ENCODE results near the gene CAMK2B.

Gene CAMK2B

GRCh38 chr7:44287488-44288380 lies 37.7 kb downstream of the CAMK2B start:
- no peak overlapping the region for H3K4me3 Mint-ChIP-seq
- no peaks in the 10 kb centered on the region for H3K9me3 Mint-ChIP-seq
- H3K27ac Mint-ChIP-seq = no peak overlapping the region
- H3K36me3 Mint-ChIP-seq = no peaks in the 10 kb centered on the region
- H3K27me3 Mint-ChIP-seq = peaks cover 3% of the 10 kb centered on the region
- no peaks in the 10 kb centered on the region for H3K4me1 Mint-ChIP-seq

GRCh38 chr7:44286618-44287487 lies 38.5 kb downstream of the CAMK2B start:
- Mint-ChIP-seq H3K4me1 (no peaks in the 10 kb centered on the region), H3K4me3 (no peak overlapping the region), H3K27ac (no peak overlapping the region), H3K9me3 (no peaks in the 10 kb centered on the region), H3K36me3 (no peaks in the 10 kb centered on the region), H3K27me3 (no peaks in the 10 kb centered on the region)

- H3K9me3 Mint-ChIP-seq = no peaks in the 10 kb centered on the region
- H3K36me3 Mint-ChIP-seq = no peaks in the 10 kb centered on the region
- no peak overlapping the region for H3K4me3 Mint-ChIP-seq
- H3K27ac Mint-ChIP-seq = no peak overlapping the region
- no peaks in the 10 kb centered on the region for H3K4me1 Mint-ChIP-seq
- no peaks in the 10 kb centered on the region for H3K27me3 Mint-ChIP-seq
Measured at GRCh38 chr7:44286182-44286617, 39.2 kb downstream of the CAMK2B start.

DNA sequence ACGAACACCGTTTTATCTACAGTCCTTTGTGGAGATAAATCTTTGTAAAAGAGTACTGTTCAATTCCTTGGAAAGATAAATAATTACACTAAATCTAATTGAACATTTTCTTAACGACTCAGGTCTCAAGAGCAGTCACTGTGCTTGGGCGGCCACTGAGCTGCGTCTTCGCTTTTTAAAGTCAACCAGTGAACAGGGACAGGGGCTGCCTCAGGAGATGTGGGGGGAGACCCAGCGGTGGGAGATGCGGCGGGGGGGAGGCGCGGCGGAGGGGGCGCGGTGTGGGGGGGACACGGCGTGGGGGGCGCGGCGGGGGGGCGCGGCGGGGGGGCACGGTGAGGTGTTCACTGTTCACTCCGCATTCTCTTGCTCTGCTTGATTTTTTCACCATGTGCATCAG lies 39.8 kb downstream of the CAMK2B start:
- Mint-ChIP-seq H3K36me3 (no peaks in the 10 kb centered on the region), H3K4me3 (no peak overlapping the region), H3K4me1 (no peaks in the 10 kb centered on the region), H3K27me3 (no peaks in the 10 kb centered on the region), H3K27ac (no peak overlapping the region), H3K9me3 (no peaks in the 10 kb centered on the region)

GRCh38 chr7:44284881-44285541 lies 40.4 kb downstream of the CAMK2B start:
- no peak overlapping the region for H3K27ac Mint-ChIP-seq
- no peaks in the 10 kb centered on the region for H3K9me3 Mint-ChIP-seq
- H3K4me1 Mint-ChIP-seq = no peaks in the 10 kb centered on the region
- H3K27me3 Mint-ChIP-seq = no peaks in the 10 kb centered on the region
- H3K4me3 Mint-ChIP-seq = no peak overlapping the region
- no peaks in the 10 kb centered on the region for H3K36me3 Mint-ChIP-seq

DNA sequence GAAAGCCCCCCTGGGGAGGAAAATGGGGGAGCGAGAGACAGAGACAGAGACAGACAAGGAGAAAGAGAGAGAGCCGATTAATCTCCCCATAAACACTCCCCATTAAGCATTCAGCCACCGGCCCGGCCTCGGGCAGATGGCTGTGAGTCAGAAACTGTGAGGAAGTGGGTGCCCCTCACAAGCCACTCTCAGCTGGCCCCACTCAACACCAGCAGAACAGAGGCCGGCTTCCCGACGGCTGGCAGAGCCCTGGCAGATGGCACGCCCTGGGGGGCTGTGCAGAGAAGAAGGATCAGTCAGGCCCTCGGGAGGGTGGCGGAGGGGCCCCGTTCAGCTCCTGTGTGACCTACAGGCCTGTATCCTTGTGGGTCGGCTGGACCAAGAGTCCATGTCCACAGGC lies 41.2 kb downstream of the CAMK2B start:
- Mint-ChIP-seq H3K36me3 (no peaks in the 10 kb centered on the region), H3K9me3 (no peaks in the 10 kb centered on the region), H3K4me3 (no peak overlapping the region), H3K27me3 (no peaks in the 10 kb centered on the region), H3K27ac (no peak overlapping the region), H3K4me1 (no peaks in the 10 kb centered on the region)

GRCh38 chr7:44283381-44284211 lies 41.8 kb downstream of the CAMK2B start:
- Mint-ChIP-seq H3K27ac (no peak overlapping the region), H3K9me3 (no peaks in the 10 kb centered on the region), H3K27me3 (no peaks in the 10 kb centered on the region), H3K4me3 (no peak overlapping the region), H3K36me3 (no peaks in the 10 kb centered on the region), H3K4me1 (no peaks in the 10 kb centered on the region)

GRCh38 chr7:44282601-44283171 lies 42.7 kb downstream of the CAMK2B start:
- Mint-ChIP-seq H3K27me3 (no peaks in the 10 kb centered on the region), H3K9me3 (no peaks in the 10 kb centered on the region), H3K4me3 (no peak overlapping the region), H3K36me3 (no peaks in the 10 kb centered on the region), H3K4me1 (no peaks in the 10 kb centered on the region), H3K27ac (no peak overlapping the region)

DNA sequence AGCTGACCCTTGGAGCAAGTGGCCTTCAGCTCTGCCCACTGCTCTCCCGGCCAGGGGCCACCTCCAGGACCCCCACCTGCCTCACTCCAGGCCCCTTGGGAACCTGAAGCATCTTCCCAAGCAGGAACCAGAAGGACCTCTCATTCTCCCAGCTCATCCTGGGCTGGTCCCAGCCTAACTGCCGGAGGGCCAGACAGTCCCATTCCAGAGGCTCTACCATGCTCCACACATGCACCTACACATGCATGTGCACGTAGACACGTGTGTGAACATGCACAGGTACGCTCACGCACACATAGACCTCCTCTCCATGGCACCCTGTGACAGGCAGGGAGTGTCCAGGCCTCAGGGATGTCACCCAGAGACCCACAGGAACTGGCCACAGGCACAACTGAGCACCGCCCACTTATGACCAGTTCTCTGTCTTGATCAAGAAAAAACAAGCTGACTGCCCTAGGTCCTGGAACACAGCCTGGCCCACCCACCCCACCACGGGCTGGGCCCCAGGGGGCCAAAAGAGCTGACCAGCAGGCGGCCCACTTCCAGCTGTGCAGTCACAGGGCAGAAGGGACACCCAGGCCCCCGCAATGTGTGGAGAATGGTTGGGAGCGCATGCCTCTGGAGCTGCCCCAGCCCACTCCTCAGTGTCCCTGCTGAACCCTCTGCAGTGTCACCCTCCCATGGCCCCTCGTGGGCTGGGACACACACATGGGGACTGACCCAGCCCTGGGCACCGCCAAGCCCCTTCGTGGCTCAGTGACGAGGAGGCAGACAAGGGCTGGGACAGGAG lies 43.4 kb downstream of the CAMK2B start:
- Mint-ChIP-seq H3K27ac (no peak overlapping the region), H3K4me3 (no peak overlapping the region), H3K4me1 (no peaks in the 10 kb centered on the region), H3K27me3 (no peaks in the 10 kb centered on the region), H3K9me3 (no peaks in the 10 kb centered on the region), H3K36me3 (no peaks in the 10 kb centered on the region)

DNA sequence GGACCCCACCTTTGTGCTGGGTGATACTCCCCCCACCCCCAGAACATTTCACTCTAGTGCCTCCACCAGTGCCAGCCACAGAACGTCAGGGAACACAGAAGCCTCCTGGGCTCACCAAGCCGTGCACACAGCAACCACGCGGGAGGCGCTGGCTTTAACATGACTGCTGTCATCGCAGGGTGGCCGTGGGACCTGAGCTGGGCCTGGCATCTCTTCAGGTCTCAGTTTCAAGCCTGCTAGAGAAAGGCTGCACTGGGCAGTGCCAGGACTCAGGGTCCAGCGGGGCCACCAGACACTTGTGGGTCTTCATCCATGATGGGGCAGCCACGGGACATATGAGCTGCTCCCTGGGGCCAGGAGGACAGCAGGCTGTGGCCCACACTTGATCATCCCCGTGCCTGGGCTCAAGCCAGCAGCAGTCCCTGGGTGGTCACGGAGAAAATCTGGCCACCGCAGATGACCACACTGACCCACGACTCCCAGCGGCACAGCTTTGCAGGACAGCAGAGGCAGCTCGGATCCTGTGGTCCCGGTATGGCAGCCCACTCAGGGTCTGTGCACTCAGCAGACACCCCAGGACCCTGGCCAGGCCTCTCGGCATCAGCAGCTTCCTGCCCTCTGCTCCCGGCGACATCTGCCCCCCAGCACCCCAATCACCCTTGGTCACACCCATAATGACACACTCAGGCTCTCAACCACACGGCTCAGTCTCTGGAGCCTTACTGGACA lies 44.2 kb downstream of the CAMK2B start:
- H3K27me3 Mint-ChIP-seq = no peaks in the 10 kb centered on the region
- H3K4me3 Mint-ChIP-seq = no peak overlapping the region
- no peak overlapping the region for H3K27ac Mint-ChIP-seq
- no peaks in the 10 kb centered on the region for H3K9me3 Mint-ChIP-seq
- no peaks in the 10 kb centered on the region for H3K36me3 Mint-ChIP-seq
- H3K4me1 Mint-ChIP-seq = no peaks in the 10 kb centered on the region

DNA sequence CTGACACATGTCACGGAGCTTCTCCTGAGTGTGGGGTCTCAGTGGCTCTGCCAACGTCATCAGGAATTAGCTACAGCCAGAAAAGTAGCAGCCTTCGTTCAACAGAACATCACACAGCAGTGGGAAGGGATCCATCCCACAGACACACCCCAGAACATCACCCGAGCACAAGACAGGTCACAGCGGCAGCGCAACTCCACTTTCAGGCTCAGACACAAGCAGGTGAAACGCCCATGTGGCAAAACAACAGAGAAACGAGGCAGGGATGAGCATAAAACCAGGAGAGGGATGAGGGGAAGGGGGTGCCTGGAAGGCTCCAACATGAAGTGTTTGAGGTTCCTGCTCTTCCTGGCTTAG lies 44.8 kb downstream of the CAMK2B start:
- Mint-ChIP-seq H3K4me3 (no peak overlapping the region), H3K9me3 (no peaks in the 10 kb centered on the region), H3K27ac (peak overlapping the region; percentile 37), H3K36me3 (no peaks in the 10 kb centered on the region), H3K27me3 (no peaks in the 10 kb centered on the region), H3K4me1 (no peaks in the 10 kb centered on the region)

DNA sequence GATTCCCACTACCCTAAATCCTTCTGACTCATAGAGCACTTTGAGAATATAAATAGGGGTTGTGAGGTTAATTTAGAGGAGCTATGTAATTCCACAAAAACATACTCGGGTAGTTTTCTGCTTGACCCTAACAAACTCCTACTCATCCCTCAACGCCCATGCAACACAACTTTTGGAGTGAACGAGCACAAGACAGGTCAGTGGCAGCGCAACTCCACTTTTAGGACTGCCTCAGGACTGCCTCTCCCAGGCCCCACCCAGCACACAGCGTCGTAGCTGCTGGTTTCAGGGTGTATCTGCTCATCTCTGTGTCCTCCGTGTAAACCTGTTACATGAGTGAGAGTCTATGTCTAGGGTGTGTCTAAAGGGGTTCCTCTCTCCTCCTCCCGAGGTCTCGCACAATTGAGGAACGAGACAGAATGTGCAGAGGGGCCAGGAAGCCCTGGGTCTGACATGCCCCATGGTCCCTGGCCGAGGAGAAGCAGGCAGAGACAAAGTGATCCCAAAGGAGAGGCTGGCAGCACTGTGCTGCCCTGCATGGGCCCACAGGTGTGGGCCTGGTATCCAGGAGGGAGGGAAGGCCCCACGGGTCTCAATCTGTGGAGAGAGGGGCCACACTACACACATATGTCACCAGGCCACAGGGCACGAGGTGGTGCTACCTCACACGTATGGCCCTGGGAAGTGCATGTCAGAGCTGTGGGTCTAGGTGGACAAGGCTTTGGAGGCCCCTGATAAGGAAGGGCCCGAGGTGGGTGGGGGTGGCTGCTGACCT lies 45.5 kb downstream of the CAMK2B start:
- no peaks in the 10 kb centered on the region for H3K27me3 Mint-ChIP-seq
- no peaks in the 10 kb centered on the region for H3K36me3 Mint-ChIP-seq

DNA sequence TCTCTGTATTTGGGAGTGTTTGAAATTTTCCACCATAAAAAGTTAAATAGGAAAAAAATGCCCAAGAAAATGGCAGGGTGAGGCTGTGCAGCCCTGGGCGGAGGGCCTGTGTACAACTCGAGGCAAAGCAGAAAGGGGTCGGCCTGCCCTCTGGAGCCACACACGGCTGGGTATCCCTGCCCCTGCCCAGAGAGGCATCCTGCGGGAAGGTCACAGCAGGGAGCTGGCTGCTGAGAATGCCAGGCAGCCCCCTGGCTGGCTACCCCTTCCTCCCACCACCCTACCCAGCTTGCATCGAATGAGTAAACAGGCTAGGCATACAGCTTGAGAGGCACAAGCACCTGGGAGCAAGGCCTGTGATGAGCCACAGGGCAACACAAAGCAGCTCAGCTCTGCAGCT lies 46.1 kb downstream of the CAMK2B start:
- no peaks in the 10 kb centered on the region for H3K27me3 Mint-ChIP-seq
- no peaks in the 10 kb centered on the region for H3K4me1 Mint-ChIP-seq
- no peak overlapping the region for H3K27ac Mint-ChIP-seq
- H3K9me3 Mint-ChIP-seq = no peaks in the 10 kb centered on the region
- no peaks in the 10 kb centered on the region for H3K36me3 Mint-ChIP-seq
- H3K4me3 Mint-ChIP-seq = no peak overlapping the region

More for the DNA sequence above, 45.5 kb downstream of the CAMK2B start:
- no peaks in the 10 kb centered on the region for H3K4me1 Mint-ChIP-seq
- H3K9me3 Mint-ChIP-seq = no peaks in the 10 kb centered on the region
- no peak overlapping the region for H3K27ac Mint-ChIP-seq
- H3K4me3 Mint-ChIP-seq = no peak overlapping the region
